SK-N-SH treated with all-trans-retinoic acid at 6 μM for 48 hours (cell line): ENCODE measurements around the gene LRIF1.

Experiments
- ATAC-seq: fragments of 200-7000 bp; cut with Tn5 transposase; 3 replicates; pipeline ENCODE4 v1.9.1; 2020; ENCODE audit warnings: mild to moderate bottlenecking, moderate library complexity
- ARNTL ChIP-seq: fragments of 450-650 bp; formaldehyde crosslinking; IDR thresholded peaks from 2 replicates; pipeline ENCODE4 v1.5.0; 2020; ENCODE audit warnings: low read depth, mild to moderate bottlenecking, moderate library complexity, borderline replicate concordance
- BACH2 ChIP-seq: fragments of 250-450 bp; sonication (Bioruptor Pico); IDR thresholded peaks from 2 replicates; pipeline ENCODE4 v1.9.0; 2021; ENCODE audit warnings: mild to moderate bottlenecking, borderline replicate concordance
- CREB5 ChIP-seq: fragments of 250-450 bp; sonication (Bioruptor Pico); IDR thresholded peaks from 2 replicates; pipeline ENCODE4 v1.5.1; 2020; ENCODE audit warnings: low read depth, mild to moderate bottlenecking, moderate library complexity
- CSDC2 ChIP-seq: fragments of 250-450 bp; sonication (Bioruptor Pico); IDR thresholded peaks from 2 replicates; pipeline ENCODE4 v1.5.0; 2020; ENCODE audit warnings: mild to moderate bottlenecking, moderate library complexity
- CSRNP3 ChIP-seq: fragments of 250-450 bp; sonication (Bioruptor Pico); IDR thresholded peaks from 2 replicates; pipeline ENCODE4 v1.5.1; 2021; ENCODE audit warnings: mild to moderate bottlenecking, moderate library complexity
- ESRRG ChIP-seq: fragments of 250-450 bp; sonication (Bioruptor Pico); IDR thresholded peaks from 2 replicates; pipeline ENCODE4 v1.6.1; 2021; ENCODE audit warnings: mild to moderate bottlenecking
- GLIS3 ChIP-seq: fragments of 250-450 bp; sonication (Bioruptor Pico); IDR thresholded peaks from 2 replicates; pipeline ENCODE4 v1.5.0; 2020; ENCODE audit warnings: mild to moderate bottlenecking, moderate library complexity
- ISL1 ChIP-seq: fragments of 250-450 bp; sonication (Bioruptor Pico); IDR thresholded peaks from 2 replicates; pipeline ENCODE4 v2.1.2; 2022; ENCODE audit warnings: mild to moderate bottlenecking, moderate library complexity
- OSR1 ChIP-seq: fragments of 250-450 bp; sonication (Bioruptor Pico); IDR thresholded peaks from 2 replicates; pipeline ENCODE4 v1.8.0; 2022; ENCODE audit warnings: moderate library complexity, mild to moderate bottlenecking, inconsistent platforms
- PATZ1 ChIP-seq: fragments of 250-450 bp; sonication (Bioruptor Pico); IDR thresholded peaks from 2 replicates; pipeline ENCODE4 v1.8.0; 2020; ENCODE audit warnings: mild to moderate bottlenecking, moderate library complexity, borderline replicate concordance
- POU6F1 ChIP-seq: fragments of 250-450 bp; sonication (Bioruptor Pico); IDR thresholded peaks from 2 replicates; pipeline ENCODE4 v1.8.0; 2021; ENCODE audit warnings: low read depth, mild to moderate bottlenecking, moderate library complexity, borderline replicate concordance
- PPARA ChIP-seq: fragments of 250-450 bp; sonication (Bioruptor Pico); IDR thresholded peaks from 2 replicates; pipeline ENCODE4 v1.5.0; 2020; ENCODE audit warnings: mild to moderate bottlenecking, borderline replicate concordance
- RARB ChIP-seq: fragments of 250-450 bp; sonication (Bioruptor Pico); IDR thresholded peaks from 2 replicates; pipeline ENCODE4 v1.8.0; 2021; ENCODE audit warnings: mild to moderate bottlenecking, moderate library complexity
- SNAI2 ChIP-seq: fragments of 250-450 bp; sonication (Bioruptor Pico); IDR thresholded peaks from 2 replicates; pipeline ENCODE4 v1.5.0; 2020; ENCODE audit warnings: mild to moderate bottlenecking, moderate library complexity
- TCF4 ChIP-seq: fragments of 250-450 bp; sonication (Bioruptor Pico); IDR thresholded peaks from 2 replicates; pipeline ENCODE4 v1.8.0; 2021; ENCODE audit warnings: mild to moderate bottlenecking, moderate library complexity, borderline replicate concordance
- TOX ChIP-seq: fragments of 250-450 bp; sonication (Bioruptor Pico); IDR thresholded peaks from 2 replicates; pipeline ENCODE4 v1.8.0; 2021; ENCODE audit warnings: mild to moderate bottlenecking, moderate library complexity, borderline replicate concordance
- TSHZ2 ChIP-seq: fragments of 250-450 bp; sonication (Bioruptor Pico); IDR thresholded peaks from 2 replicates; pipeline ENCODE4 v1.5.0; 2020; ENCODE audit warnings: mild to moderate bottlenecking, moderate library complexity
- ZC3H10 ChIP-seq: fragments of 250-450 bp; sonication (Bioruptor Pico); IDR thresholded peaks from 2 replicates; pipeline ENCODE4 v1.5.1; 2021; ENCODE audit warnings: mild to moderate bottlenecking, moderate library complexity
- ZFP3 ChIP-seq: fragments of 250-450 bp; sonication (Bioruptor Pico); IDR thresholded peaks from 2 replicates; pipeline ENCODE4 v1.5.0; 2020; ENCODE audit warnings: mild to moderate bottlenecking, moderate library complexity
- ZFP30 ChIP-seq: fragments of 450-650 bp; formaldehyde crosslinking; IDR thresholded peaks from 2 replicates; pipeline ENCODE4 v1.5.0; 2022; ENCODE audit warnings: mild to moderate bottlenecking, moderate library complexity
- ZNF565 ChIP-seq: fragments of 450-650 bp; formaldehyde crosslinking; conservative IDR thresholded peaks from 2 replicates; pipeline ENCODE4 v1.5.0; 2020; ENCODE audit warnings: low read depth, mild to moderate bottlenecking, moderate library complexity
- ZNF70 ChIP-seq: fragments of 450-650 bp; formaldehyde crosslinking; IDR thresholded peaks from 2 replicates; pipeline ENCODE4 v1.5.0; 2020; ENCODE audit warnings: mild to moderate bottlenecking, moderate library complexity
- ZNF8 ChIP-seq: fragments of 450-650 bp; formaldehyde crosslinking; IDR thresholded peaks from 2 replicates; pipeline ENCODE4 v1.5.0; 2020; ENCODE audit warnings: mild to moderate bottlenecking, moderate library complexity

The LRIF1 gene

GRCh38 chr1:110902820-110903463, 60.8 kb downstream of the LRIF1 start (continued):
- no peak for TF ChIP-seq PATZ1 (CRISPR knock-in tag)

GRCh38 chr1:110899458-110899843, 64.3 kb downstream of the LRIF1 start:
- TF ChIP-seq RARB (CRISPR knock-in tag) (no peak), ZFP30 (no peak), TOX (no peak)
- no peak for ATAC-seq

GRCh38 chr1:110898734-110899457, 64.8 kb downstream of the LRIF1 start:
- no peak for TF ChIP-seq CSRNP3 (CRISPR knock-in tag)
- no peak for TF ChIP-seq SNAI2
- no peak for TF ChIP-seq ESRRG
- no peak for TF ChIP-seq POU6F1 (CRISPR knock-in tag)
- ATAC-seq: no peak

GRCh38 chr1:110897681-110898080, 66.0 kb downstream of the LRIF1 start:
- no peak for ATAC-seq

More at GRCh38 chr1:110897681-110898080, 66.0 kb downstream of the LRIF1 start:
- no peak for TF ChIP-seq ZFP3 (CRISPR knock-in tag)
- no peak for TF ChIP-seq PPARA (CRISPR knock-in tag)
- no peak for TF ChIP-seq PATZ1 (CRISPR knock-in tag)
- TF ChIP-seq TSHZ2 (CRISPR knock-in tag): no peak
- no peak for TF ChIP-seq GLIS3 (CRISPR knock-in tag)
- TF ChIP-seq CSDC2 (CRISPR knock-in tag): no peak
- TF ChIP-seq ZC3H10 (CRISPR knock-in tag): no peak
- TF ChIP-seq TCF4: no peak
- no peak for TF ChIP-seq BACH2
- no peak for TF ChIP-seq ZNF70 (CRISPR knock-in tag)
- TF ChIP-seq ESRRG: no peak
- TF ChIP-seq TOX: no peak
- no peak for TF ChIP-seq ZNF565 (CRISPR knock-in tag)
- TF ChIP-seq SNAI2: no peak
- no peak for TF ChIP-seq OSR1 (CRISPR knock-in tag)
- TF ChIP-seq CREB5 (CRISPR knock-in tag): no peak
- no peak for TF ChIP-seq ZNF8 (CRISPR knock-in tag)
- no peak for TF ChIP-seq RARB (CRISPR knock-in tag)
- no peak for TF ChIP-seq ARNTL (CRISPR knock-in tag)
- TF ChIP-seq ISL1 (CRISPR knock-in tag): no peak
- TF ChIP-seq, all 23 proteins: peak for 0
